ENCODE data around the gene ZNF837.

The ZNF837 gene

DNA sequence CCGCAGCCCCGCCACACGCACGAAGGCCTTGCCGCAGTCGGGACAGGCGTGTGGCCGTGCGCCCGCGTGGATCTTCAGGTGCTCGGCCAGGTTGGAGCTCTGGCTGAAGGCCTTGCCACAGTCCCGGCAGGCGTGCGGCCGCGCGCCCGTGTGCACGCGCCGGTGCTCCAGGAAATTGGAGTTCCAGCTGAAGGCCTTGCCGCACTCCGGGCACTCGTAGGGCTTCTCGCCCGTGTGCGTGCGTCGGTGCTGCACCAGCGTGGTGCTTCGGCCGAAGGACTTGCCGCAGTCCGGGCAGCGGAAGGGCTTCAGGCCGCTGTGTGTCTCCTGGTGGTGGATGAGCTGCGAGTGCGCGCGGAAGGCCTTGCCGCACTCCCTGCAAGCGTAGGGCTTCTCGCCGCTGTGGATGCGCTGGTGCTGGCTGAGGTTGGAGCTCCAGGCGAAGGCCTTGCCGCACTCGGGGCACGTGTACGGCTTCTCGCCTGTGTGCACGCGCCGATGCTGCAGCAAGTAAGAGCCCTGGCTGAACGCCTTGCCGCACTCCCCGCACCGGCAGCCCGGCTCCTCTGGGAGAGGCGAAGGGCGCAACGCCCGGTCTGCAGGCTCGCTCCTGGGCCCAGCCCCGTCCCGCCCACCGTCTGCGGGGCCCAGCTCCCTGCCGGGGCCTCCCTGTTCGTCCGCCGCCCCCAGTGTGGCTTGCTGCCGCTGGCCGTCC lies 23.9 kb downstream of the ZNF837 start:
- Histone ChIP-seq H3K79me2 (ENCODE audit: insufficient read depth, low read length) (peaks cover 10% of the 10 kb centered on the region), H3K9ac (ENCODE audit: low read depth, low read length) (no peak overlapping the region), H3K27ac (ENCODE audit: low read length) (no peak overlapping the region), H2AFZ (ENCODE audit: low read depth, low read length) (no peak overlapping the region), H3K4me1 (ENCODE audit: insufficient read depth, low read length) (peaks cover 10% of the 10 kb centered on the region), H3K27me3 (ENCODE audit: insufficient read depth, low read length, poor library complexity) (no peaks in the 10 kb centered on the region), H3K4me2 (ENCODE audit: insufficient read depth, low read length) (no peak overlapping the region), H4K20me1 (ENCODE audit: insufficient read depth, low read length) (peaks cover 7% of the 10 kb centered on the region; the same call in 1 of the 2 replicates), H3K36me3 (ENCODE audit: insufficient read depth, low read length) (peaks cover 11% of the 10 kb centered on the region), H3K4me3 (ENCODE audit: low read depth in 1 of 2, low read length in 2 of 2) (no peak overlapping the region), H3K9me3 (ENCODE audit: insufficient read depth, low read length, severe bottlenecking) (no peaks in the 10 kb centered on the region)
- ATAC-seq (ENCODE audit: insufficient read depth, low read depth) (no peak), DNase-seq (no peak)
- TF ChIP-seq, protein P1, sequence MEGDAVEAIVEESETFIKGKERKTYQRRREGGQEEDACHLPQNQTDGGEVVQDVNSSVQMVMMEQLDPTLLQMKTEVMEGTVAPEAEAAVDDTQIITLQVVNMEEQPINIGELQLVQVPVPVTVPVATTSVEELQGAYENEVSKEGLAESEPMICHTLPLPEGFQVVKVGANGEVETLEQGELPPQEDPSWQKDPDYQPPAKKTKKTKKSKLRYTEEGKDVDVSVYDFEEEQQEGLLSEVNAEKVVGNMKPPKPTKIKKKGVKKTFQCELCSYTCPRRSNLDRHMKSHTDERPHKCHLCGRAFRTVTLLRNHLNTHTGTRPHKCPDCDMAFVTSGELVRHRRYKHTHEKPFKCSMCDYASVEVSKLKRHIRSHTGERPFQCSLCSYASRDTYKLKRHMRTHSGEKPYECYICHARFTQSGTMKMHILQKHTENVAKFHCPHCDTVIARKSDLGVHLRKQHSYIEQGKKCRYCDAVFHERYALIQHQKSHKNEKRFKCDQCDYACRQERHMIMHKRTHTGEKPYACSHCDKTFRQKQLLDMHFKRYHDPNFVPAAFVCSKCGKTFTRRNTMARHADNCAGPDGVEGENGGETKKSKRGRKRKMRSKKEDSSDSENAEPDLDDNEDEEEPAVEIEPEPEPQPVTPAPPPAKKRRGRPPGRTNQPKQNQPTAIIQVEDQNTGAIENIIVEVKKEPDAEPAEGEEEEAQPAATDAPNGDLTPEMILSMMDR (IDR thresholded peaks at IDR 0.05; ENCODE audit: borderline replicate concordance, extremely low read depth, low read length, poor library complexity, severe bottlenecking) = no peak
- TF ChIP-seq EZH2 (IDR thresholded peaks at IDR 0.05; ENCODE audit: borderline replicate concordance, low read depth, low read length, severe bottlenecking) = no peak

- H3K79me2 ChIP-seq (ENCODE audit: insufficient read depth, low read length) = peaks cover 3% of the 10 kb centered on the region; the same call in 1 of the 2 replicates
Observed at GRCh38 chr19:58355908-58356765, 24.7 kb downstream of the ZNF837 start.

DNA sequence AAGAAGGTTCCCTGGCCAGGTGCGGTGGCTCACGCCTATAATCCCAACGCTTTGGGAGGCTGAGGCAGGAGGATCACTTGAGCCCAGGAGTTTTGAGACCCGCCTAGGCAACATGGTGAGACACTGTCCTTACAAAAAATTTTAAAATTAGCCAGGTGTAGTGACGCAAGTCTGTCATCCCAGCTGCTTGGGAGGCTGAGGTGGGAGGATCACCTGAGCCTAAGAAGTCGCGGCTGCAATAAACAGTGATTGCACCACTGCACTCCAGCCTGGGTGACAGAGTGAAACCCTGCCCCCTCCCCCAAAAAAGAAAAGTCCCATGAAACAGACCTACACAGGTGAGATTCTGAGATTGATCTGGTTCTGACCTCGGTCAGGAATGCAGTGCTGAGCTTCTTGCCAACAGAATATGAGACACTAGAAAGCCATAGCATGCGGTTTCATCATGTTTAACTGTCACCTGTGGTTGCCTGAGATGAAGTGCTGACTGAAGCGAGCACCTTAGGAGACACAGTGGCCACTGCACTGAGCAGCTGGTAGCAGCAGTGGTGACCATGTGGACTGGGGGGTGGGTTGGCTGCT lies 25.5 kb downstream of the ZNF837 start:
- H3K4me3 ChIP-seq (ENCODE audit: low read depth in 1 of 2, low read length in 2 of 2) = no peak overlapping the region
- no peak for DNase-seq
- H3K9me3 ChIP-seq (ENCODE audit: insufficient read depth, low read length, severe bottlenecking) = no peaks in the 10 kb centered on the region
- H3K27ac ChIP-seq (ENCODE audit: low read length) = no peak overlapping the region
- peaks cover 20% of the 10 kb centered on the region for H3K36me3 ChIP-seq (ENCODE audit: insufficient read depth, low read length)
- H3K79me2 ChIP-seq (ENCODE audit: insufficient read depth, low read length) = no peaks in the 10 kb centered on the region
- H4K20me1 ChIP-seq (ENCODE audit: insufficient read depth, low read length) = peaks cover 10% of the 10 kb centered on the region
- H2AFZ ChIP-seq (ENCODE audit: low read depth, low read length) = no peak overlapping the region
- no peak for ATAC-seq (ENCODE audit: insufficient read depth, low read depth)
- no peaks in the 10 kb centered on the region for H3K4me1 ChIP-seq (ENCODE audit: insufficient read depth, low read length)
- TF ChIP-seq, protein P1 (IDR thresholded peaks at IDR 0.05; ENCODE audit: borderline replicate concordance, extremely low read depth, low read length, poor library complexity, severe bottlenecking) = no peak
- TF ChIP-seq EZH2 (IDR thresholded peaks at IDR 0.05; ENCODE audit: borderline replicate concordance, low read depth, low read length, severe bottlenecking) = no peak
- no peak overlapping the region for H3K4me2 ChIP-seq (ENCODE audit: insufficient read depth, low read length)
- H3K27me3 ChIP-seq (ENCODE audit: insufficient read depth, low read length, poor library complexity) = no peaks in the 10 kb centered on the region
- H3K9ac ChIP-seq (ENCODE audit: low read depth, low read length) = no peak overlapping the region

More at GRCh38 chr19:58355908-58356765, 24.7 kb downstream of the ZNF837 start:
- no peak for TF ChIP-seq EZH2 (IDR thresholded peaks at IDR 0.05; ENCODE audit: borderline replicate concordance, low read depth, low read length, severe bottlenecking)
- TF ChIP-seq, protein P1 (IDR thresholded peaks at IDR 0.05; ENCODE audit: borderline replicate concordance, extremely low read depth, low read length, poor library complexity, severe bottlenecking) = no peak
- peaks cover 14% of the 10 kb centered on the region for H3K36me3 ChIP-seq (ENCODE audit: insufficient read depth, low read length)
- no peaks in the 10 kb centered on the region for H3K9me3 ChIP-seq (ENCODE audit: insufficient read depth, low read length, severe bottlenecking)
- no peak for ATAC-seq (ENCODE audit: insufficient read depth, low read depth)
- H3K4me3 ChIP-seq (ENCODE audit: low read depth in 1 of 2, low read length in 2 of 2) = no peak overlapping the region
- peaks cover 2% of the 10 kb centered on the region for H3K4me1 ChIP-seq (ENCODE audit: insufficient read depth, low read length)
- H2AFZ ChIP-seq (ENCODE audit: low read depth, low read length) = no peak overlapping the region
- no peak for DNase-seq
- no peaks in the 10 kb centered on the region for H3K27me3 ChIP-seq (ENCODE audit: insufficient read depth, low read length, poor library complexity)
- H4K20me1 ChIP-seq (ENCODE audit: insufficient read depth, low read length) = peaks cover 10% of the 10 kb centered on the region
- H3K9ac ChIP-seq (ENCODE audit: low read depth, low read length) = no peak overlapping the region
- H3K27ac ChIP-seq (ENCODE audit: low read length) = no peak overlapping the region
- H3K4me2 ChIP-seq (ENCODE audit: insufficient read depth, low read length) = no peak overlapping the region

Data from DND-41 (cell line).